HG03342 (cell line): ENCODE data around the gene EOMES.

ENCODE experiments used
- ATAC-seq: cut with Tn5 transposase; IDR thresholded peaks from one replicate; pipeline ENCODE4 v1.9.1; 2021; ENCODE audit warnings: mild to moderate bottlenecking, moderate library complexity; ENCODE audit not compliant: unreplicated experiment

EOMES gene

DNA sequence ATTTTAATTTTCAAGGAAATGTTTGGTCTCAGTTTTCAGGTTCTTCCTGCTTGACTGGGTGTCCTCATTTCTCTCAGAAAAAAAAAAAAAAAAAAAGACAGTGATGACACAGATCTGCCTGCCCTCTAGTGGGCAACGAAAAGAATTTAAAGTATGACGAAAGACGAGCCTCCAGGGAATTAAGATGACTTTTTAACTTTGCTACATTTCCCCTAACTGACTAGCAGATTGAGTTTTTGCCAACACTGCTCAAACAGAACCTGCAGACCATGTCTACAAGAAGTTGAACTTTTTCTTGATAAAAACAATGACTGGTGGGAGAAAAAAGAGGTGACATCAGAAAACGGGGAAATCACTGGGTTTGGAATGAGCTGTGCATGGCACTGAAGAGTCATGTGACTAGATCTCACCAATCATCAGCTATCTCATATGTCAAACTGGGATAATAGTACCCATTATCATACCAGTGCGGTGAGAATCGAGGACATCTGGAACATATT lies 40.8 kb downstream of the EOMES start:
- peak; percentile 77 for ATAC-seq

DNA sequence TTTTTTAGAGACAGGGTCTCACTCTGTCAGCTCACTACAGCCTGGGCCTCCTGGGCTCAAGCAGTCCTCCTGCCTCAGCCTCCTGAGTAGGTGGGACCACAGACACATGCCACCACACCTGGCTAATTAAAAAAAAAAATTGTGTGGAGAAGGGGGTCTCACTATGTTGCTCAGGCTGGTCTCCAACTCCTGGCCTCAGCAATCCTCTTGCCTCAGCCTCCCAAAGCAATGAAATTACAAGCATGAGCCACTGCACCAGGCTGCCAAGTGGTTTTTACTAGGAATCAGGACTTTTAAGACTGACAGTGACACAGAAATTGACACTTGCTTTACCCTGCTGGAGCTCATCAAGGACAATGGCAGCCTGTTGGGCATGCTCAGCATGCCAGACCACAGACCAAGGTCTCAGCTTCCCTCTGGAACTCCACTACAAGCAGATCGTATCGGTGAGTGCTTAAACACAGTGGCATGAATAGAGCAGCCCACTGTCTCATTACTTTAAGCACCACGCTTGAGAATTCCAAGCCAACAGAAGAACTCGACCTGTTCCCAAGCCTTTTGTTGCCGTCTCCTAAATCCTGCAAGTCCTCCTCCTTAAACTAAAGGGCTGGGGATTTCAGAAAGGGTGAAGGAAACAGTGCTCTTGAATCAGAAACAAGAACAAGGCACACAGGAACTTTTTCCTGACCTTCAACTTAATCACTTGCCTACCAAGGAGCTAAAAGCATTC lies 41.4 kb downstream of the EOMES start:
- ATAC-seq, result no peak

DNA sequence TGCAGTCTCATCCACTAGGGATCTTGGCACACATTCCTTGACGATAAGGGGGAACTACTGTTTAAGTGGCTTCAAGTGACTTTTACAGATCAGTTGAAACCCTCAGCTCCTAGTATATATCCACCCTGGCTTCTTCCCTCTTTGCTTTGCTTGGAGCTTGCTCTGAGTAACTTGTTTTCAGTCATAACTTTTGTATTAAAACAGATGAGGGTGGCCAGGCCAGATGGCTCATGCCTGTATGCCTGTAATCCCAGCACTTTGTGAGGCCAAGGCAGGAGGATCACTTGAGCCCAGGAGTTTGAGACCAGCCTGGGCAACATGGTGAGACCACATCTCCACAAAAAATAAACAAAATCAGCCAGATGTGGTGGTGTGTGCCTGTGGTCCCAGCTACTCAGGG lies 42.4 kb downstream of the EOMES start:
- no peak for ATAC-seq

DNA sequence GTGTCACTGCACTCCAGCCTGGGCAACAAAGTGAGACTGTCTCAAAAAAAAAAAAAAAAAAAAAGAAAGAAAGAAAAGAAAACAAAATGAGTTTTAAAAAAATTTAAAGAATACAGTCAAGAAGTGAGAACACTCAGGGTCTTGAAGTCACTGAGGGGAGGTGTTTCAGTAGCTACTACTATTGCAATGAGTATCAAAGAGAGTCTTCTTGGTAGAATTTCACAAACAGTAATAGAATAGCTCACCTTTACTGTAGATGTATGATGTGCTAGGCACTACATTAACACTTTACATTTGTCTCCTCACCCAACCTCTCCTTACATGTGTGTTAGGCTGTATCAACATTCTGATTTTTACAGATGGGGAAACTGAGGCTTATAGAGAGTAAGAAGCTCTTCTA lies 43.9 kb downstream of the EOMES start:
- no peak for ATAC-seq

DNA sequence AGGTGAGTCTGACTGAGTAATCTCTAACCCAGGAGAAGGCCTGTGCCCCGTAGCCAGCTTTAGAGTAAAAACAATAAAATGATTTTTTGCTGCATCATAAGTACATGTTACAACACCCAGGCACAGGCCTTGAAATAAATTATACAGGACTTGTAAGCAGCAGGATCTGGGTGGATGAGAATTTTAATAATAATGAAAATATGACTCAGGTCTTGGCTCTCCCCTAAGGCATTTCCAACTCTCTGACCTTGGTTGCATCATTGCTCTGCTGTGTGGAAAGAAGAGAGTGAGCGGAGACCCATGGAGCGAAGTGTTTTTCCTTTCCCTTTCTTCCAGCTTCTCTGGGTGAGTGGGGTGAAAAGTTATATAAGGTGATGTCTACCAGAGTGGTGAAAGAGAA lies 44.6 kb downstream of the EOMES start:
- no peak for ATAC-seq

DNA sequence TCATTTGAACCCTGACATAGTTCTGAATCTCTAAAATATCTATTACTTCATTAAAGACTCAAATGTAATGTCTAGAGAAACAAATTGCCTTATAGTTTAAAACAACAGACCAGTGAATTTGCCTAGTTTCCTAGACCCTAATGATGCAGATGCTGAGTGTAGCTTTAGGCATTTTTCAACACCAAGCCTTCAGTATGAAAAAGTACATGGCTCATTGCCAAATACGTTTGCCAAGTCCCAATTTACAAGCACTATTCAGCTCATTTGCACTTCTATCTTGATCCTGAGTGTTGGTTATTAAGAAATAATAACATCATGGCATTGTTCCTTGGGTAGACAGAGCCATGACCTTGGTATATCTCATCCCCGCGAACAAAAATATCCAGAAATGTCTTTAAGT lies 46.8 kb downstream of the EOMES start:
- no peak for ATAC-seq

DNA sequence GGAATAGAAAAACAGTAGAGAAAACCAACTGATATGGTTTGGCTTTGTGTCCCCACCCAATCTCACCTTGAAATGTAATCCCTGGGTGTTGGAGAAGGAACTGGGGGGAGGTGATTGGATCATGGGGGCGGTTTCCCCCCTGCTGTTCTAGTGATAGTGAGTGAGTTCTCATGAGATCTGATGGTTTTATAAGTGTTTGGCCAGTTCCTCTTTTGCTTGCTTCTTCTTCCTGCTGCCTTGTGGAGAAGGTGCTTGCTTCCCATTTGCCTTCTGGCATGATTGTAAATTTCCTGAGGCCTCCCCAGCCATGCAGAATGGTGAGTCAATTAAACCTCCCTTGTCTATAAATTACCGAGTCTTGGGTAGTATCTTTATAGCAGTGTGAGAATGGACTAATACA lies 48.4 kb downstream of the EOMES start:
- ATAC-seq, result no peak

DNA sequence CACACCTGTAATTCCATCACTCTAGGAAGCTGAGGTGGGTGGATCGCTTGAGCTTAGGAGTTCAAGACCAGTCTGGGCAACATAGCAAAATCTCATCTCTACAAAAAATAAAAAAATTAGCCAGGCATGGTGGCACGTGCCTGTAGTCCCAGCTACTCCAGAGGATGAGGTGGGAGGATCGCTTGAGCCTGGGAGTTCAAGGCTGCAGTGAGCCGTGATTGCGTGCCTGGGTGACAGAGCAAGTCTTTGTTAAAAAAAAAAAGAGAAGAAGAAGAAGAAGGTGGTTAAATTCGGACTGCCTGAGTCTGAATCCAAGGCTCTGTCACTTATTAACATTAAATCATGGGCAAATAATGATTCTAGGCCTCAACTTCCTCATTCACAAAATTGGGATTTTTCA lies 51.0 kb downstream of the EOMES start:
- no peak for ATAC-seq

DNA sequence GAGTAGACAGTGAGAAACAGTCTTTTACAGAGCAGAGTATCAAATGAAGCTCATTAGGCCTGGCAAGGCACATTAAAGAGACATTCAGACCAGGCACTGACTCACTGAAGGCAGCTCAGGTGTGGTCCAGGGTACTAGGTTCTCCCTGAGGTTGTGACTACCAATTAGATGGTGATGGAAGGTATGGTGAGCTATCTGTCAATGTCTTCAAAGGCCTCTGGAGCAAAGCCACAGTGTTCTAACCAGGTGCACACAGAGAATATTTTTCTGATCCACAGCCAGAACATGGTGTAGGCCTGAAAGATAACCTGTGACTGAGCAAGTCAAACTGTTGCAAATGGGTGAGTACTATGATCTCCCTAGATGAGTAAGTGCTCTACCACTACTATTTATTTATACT lies 51.5 kb downstream of the EOMES start:
- no peak for ATAC-seq

DNA sequence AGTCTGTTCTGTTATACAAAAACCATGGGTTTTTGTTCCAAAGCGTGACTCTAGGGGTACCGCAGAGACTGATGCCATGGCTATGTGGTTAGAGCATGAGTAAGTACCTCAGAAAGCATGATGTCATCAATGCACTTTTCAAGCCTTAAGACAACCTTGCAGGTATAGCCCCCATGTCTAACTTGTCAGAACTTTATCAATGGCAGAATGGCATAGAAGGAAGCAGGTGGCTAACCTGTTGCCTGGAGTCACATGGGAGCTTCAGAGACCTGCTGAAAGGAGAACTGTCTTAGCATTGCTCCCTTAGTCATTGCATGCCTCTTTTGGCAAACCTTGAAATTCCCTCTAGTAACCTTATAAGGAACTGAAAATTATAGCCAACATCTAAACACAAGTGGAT lies 52.5 kb downstream of the EOMES start:
- peak; percentile 59 for ATAC-seq

DNA sequence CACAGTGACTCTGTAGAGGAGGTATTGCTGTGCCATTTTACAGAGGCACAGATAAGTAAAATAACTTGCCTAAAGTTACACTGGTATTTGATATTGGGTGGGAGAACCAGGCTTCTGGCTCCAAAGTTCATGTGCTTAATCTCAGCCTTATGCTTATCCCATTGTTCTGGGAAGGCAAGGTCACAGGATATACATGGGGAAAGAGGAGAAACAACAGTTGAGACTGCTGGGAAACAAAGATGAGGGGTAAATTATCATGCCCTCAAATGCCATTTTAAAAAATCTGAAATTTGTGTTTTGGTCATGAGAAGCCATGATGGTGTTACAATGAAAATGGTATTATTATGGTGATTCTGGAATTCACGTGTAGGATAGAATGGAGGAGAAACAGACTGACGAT lies 54.4 kb downstream of the EOMES start:
- no peak for ATAC-seq

DNA sequence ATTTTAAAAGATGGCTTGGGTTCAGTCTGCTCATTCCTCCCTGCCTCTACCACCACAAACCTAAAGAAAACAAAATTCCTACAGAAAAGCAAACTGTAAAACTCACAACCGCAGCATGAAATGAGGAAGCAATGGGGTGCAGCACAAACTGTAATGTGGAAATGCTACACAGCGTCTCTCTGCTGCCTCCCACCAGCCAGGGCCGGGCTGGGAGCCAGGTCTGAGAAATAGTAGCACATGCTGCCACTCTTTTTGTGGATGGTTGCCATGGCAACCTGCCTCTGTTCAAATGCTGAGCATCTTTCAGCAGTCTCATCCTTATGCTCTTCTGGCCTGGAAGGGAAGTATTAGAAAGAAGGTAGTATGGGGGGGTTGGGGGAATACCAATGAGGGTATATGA lies 55.4 kb downstream of the EOMES start:
- ATAC-seq, result peak; percentile 44

DNA sequence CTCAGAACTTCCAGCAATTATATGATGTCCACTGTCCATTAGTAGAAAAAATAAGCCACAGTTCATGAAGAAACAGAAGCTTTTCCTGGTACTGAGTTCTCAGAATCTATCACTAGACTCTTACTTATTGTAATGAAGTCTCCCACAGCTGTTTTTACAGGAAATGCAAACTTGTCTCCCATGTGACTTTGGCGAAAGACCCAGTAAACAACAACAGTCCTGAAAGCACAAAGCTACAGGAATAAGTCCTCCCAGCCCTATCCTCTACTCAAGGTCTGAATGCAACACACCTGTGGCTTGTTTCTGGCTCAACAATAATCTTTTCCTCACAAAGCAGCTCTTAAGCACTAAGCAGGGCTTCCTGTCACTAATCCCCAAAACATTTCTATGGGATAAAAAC lies 55.9 kb downstream of the EOMES start:
- ATAC-seq, result peak; percentile 43
